SK-N-MC (cell line): ENCODE measurements around the gene MUSK.

Experiments used
- EZH2 ChIP-seq: fragments of 200-600 bp; sonication (generic); IDR thresholded peaks from one replicate; pipeline ENCODE4 v1.6.1; 2017; ENCODE audit warnings: antibody characterized with exemption
- POLR2AphosphoS5 ChIP-seq: IDR thresholded peaks from 2 replicates; pipeline ENCODE4 v1.6.1; 2012; ENCODE audit warnings: mild to moderate bottlenecking, low read depth, low read length, borderline replicate concordance

GRCh38 chr9:110835859-110836271 is 167.3 kb downstream of the MUSK start:
- TF ChIP-seq POLR2AphosphoS5 (no peak), EZH2 (no peak)
